ENCODE results near the gene LDHAL6B. TPM values are rescaled to one million over a fixed set of nuclear protein-coding genes. Genes with fewer than 3 reads are reported as not detected.

LDHAL6B gene
- total RNA-seq, 1 experiment from 2014 or later, result not detected

GRCh38 chr15:59168536-59168935 lies 38.1 kb upstream of the LDHAL6B start:
- no peak overlapping the region for H3K4me3 ChIP-seq (ENCODE audit: low read depth, low read length)
- H3K27me3 ChIP-seq (replicated peaks; ENCODE audit: control insufficient read depth, insufficient read depth, low read length), result no peaks in the 10 kb centered on the region
- H3K27me3 Mint-ChIP-seq (ENCODE audit: insufficient read depth, unreplicated experiment), result no peaks in the 10 kb centered on the region
- peaks cover 9% of the 10 kb centered on the region for H3K4me1 Mint-ChIP-seq (ENCODE audit: low read depth, unreplicated experiment)
- peaks cover 2% of the 10 kb centered on the region; the same call in 1 of the 2 replicates for H3K36me3 ChIP-seq (ENCODE audit: control insufficient read depth, insufficient read depth, low read length)
- H3K36me3 Mint-ChIP-seq (ENCODE audit: insufficient read depth, unreplicated experiment), result peaks cover 50% of the 10 kb centered on the region
- BruUV-seq (replicated peaks), result no TSS peak
- intact Hi-C loops (cut with micrococcal nuclease; ENCODE audit: unreplicated experiment), result loop anchor here (10.0 kb wide), 1 partner anchor 246 kb away; no protein-coding TSS in a partner anchor
- H3K9me3 Mint-ChIP-seq (ENCODE audit: unreplicated experiment), result no peaks in the 10 kb centered on the region
- no peak for TF ChIP-seq CTCF (IDR thresholded peaks at IDR 0.05; ENCODE audit: insufficient read depth in 1 of 2, low read depth in 1 of 2, low read length in 1 of 2, severe bottlenecking in 1 of 2, unreplicated experiment in 1 of 2)
- POLR2A ChIA-PET, result no interaction called here
- H3K9me3 ChIP-seq, result no peaks in the 10 kb centered on the region
- CTCF ChIA-PET, result no interaction called here
- H3K4me1 ChIP-seq, result peaks cover 16% of the 10 kb centered on the region
- H3K27ac Mint-ChIP-seq (ENCODE audit: unreplicated experiment), result no peak overlapping the region
- no peak for DNase-seq
- H3K4me3 Mint-ChIP-seq (ENCODE audit: unreplicated experiment), result no peak overlapping the region

- no TSS peak for BruUV-seq (replicated peaks)
- TF ChIP-seq CTCF (IDR thresholded peaks at IDR 0.05; ENCODE audit: insufficient read depth in 1 of 2, low read depth in 1 of 2, low read length in 1 of 2, severe bottlenecking in 1 of 2, unreplicated experiment in 1 of 2), result no peak
- Mint-ChIP-seq H3K4me3 (ENCODE audit: unreplicated experiment) (no peak overlapping the region), H3K27me3 (ENCODE audit: insufficient read depth, unreplicated experiment) (no peaks in the 10 kb centered on the region), H3K36me3 (ENCODE audit: insufficient read depth, unreplicated experiment) (peaks cover 52% of the 10 kb centered on the region), H3K9me3 (ENCODE audit: unreplicated experiment) (no peaks in the 10 kb centered on the region), H3K27ac (ENCODE audit: unreplicated experiment) (no peak overlapping the region), H3K4me1 (ENCODE audit: low read depth, unreplicated experiment) (peaks cover 9% of the 10 kb centered on the region)
- Histone ChIP-seq H3K36me3 (ENCODE audit: control insufficient read depth, insufficient read depth, low read length) (peaks cover 2% of the 10 kb centered on the region; the same call in 1 of the 2 replicates), H3K9me3 (no peaks in the 10 kb centered on the region), H3K27me3 (replicated peaks; ENCODE audit: control insufficient read depth, insufficient read depth, low read length) (no peaks in the 10 kb centered on the region), H3K4me3 (ENCODE audit: low read depth, low read length) (no peak overlapping the region), H3K4me1 (peaks cover 16% of the 10 kb centered on the region)
- ChIA-PET CTCF (no interaction called here), POLR2A (no interaction called here)
- intact Hi-C loops (cut with micrococcal nuclease; ENCODE audit: unreplicated experiment), result loop anchor here (10.0 kb wide), 1 partner anchor 246 kb away; no protein-coding TSS in a partner anchor
- DNase-seq, result no peak
Measured at GRCh38 chr15:59169251-59169708, 37.4 kb upstream of the LDHAL6B start.

GRCh38 chr15:59170295-59171066 lies 36.2 kb upstream of the LDHAL6B start:
- H3K4me1 Mint-ChIP-seq (ENCODE audit: low read depth, unreplicated experiment), result peaks cover 9% of the 10 kb centered on the region
- H3K27me3 ChIP-seq (replicated peaks; ENCODE audit: control insufficient read depth, insufficient read depth, low read length), result no peaks in the 10 kb centered on the region
- H3K36me3 Mint-ChIP-seq (ENCODE audit: insufficient read depth, unreplicated experiment), result peaks cover 59% of the 10 kb centered on the region
- no peaks in the 10 kb centered on the region for H3K9me3 ChIP-seq
- H3K27me3 Mint-ChIP-seq (ENCODE audit: insufficient read depth, unreplicated experiment), result no peaks in the 10 kb centered on the region
- CTCF ChIA-PET, result no interaction called here
- no TSS peak for BruUV-seq (replicated peaks)
- POLR2A ChIA-PET, result no interaction called here
- no peak for DNase-seq
- H3K27ac Mint-ChIP-seq (ENCODE audit: unreplicated experiment), result no peak overlapping the region
- peaks cover 14% of the 10 kb centered on the region for H3K4me1 ChIP-seq
- H3K4me3 Mint-ChIP-seq (ENCODE audit: unreplicated experiment), result no peak overlapping the region
- no peak for TF ChIP-seq CTCF (IDR thresholded peaks at IDR 0.05; ENCODE audit: insufficient read depth in 1 of 2, low read depth in 1 of 2, low read length in 1 of 2, severe bottlenecking in 1 of 2, unreplicated experiment in 1 of 2)
- intact Hi-C loops (cut with micrococcal nuclease; ENCODE audit: unreplicated experiment), result no loop called here
- no peak overlapping the region for H3K4me3 ChIP-seq (ENCODE audit: low read depth, low read length)
- no peaks in the 10 kb centered on the region; the same call in 1 of the 2 replicates for H3K36me3 ChIP-seq (ENCODE audit: control insufficient read depth, insufficient read depth, low read length)
- H3K9me3 Mint-ChIP-seq (ENCODE audit: unreplicated experiment), result no peaks in the 10 kb centered on the region
